Measurements from ENCODE around the gene ARFGEF3. TPM values are rescaled to one million over a fixed set of nuclear protein-coding genes. Genes with fewer than 3 reads are reported as not detected.

The ARFGEF3 gene
- total and polyA plus RNA-seq, 2 experiments from 2014 or later = 5.8 to 24.6 TPM

- no peaks in the 10 kb centered on the region for H3K4me1 ChIP-seq (ENCODE audit: insufficient read depth)
- Mint-ChIP-seq H3K4me1 (peaks cover 4% of the 10 kb centered on the region; the same call in 2 of the 3 replicates), H3K27me3 (ENCODE audit: insufficient read depth, low read depth, poor library complexity) (peaks cover 4% of the 10 kb centered on the region), H3K27ac (no peak overlapping the region), H3K4me3 (no peak overlapping the region), H3K36me3 (ENCODE audit: low read depth) (peaks cover 20% of the 10 kb centered on the region), H3K9me3 (no peaks in the 10 kb centered on the region)
- no peaks in the 10 kb centered on the region for H3K9me2 ChIP-seq (ENCODE audit: insufficient read depth)
- H3K27me3 ChIP-seq (ENCODE audit: insufficient read depth) = no peaks in the 10 kb centered on the region
- H3F3A ChIP-seq (replicated peaks; ENCODE audit: low read depth) = no peaks in the 10 kb centered on the region
- H3K4me3 ChIP-seq = no peak overlapping the region
- no peak overlapping the region for H2AFZ ChIP-seq
- H3K4me2 ChIP-seq = no peak overlapping the region
- DNase-seq (ENCODE audit: low spot score) = peak; percentile 40
- peak; percentile 64 for ATAC-seq
- no peak for TF ChIP-seq ETS1 (IDR thresholded peaks at IDR 0.05)
- no peak for TF ChIP-seq NANOG (IDR thresholded peaks at IDR 0.05; ENCODE audit: borderline replicate concordance)
- no peak for TF ChIP-seq ZNF331 (CRISPR knock-in tag; IDR thresholded peaks at IDR 0.05; ENCODE audit: low read depth)
- TF ChIP-seq EZH2phosphoT487 (IDR thresholded peaks at IDR 0.05; ENCODE audit: unreplicated experiment) = no peak
- peak; percentile 51 to 64 for TF ChIP-seq CTCF (conservative IDR thresholded peaks at IDR 0.05; ENCODE audit: low read depth in 2 of 2)
- no peaks in the 10 kb centered on the region; the same call in 1 of the 2 replicates for H4K20me1 ChIP-seq (replicated peaks; ENCODE audit: insufficient read depth)
- H3K36me3 ChIP-seq (ENCODE audit: insufficient read depth) = no peaks in the 10 kb centered on the region; the same call in 1 of the 2 replicates
- H3K79me2 ChIP-seq (replicated peaks; ENCODE audit: insufficient read depth) = no peaks in the 10 kb centered on the region
- no peak overlapping the region for H3K27ac ChIP-seq (ENCODE audit: low read depth)
These were observed 124.1 kb downstream of the ARFGEF3 start for GRCh38 chr6:138285800-138286199.

GRCh38 chr6:138286698-138287097 is 125.0 kb downstream of the ARFGEF3 start:
- Histone ChIP-seq H3K79me2 (replicated peaks; ENCODE audit: insufficient read depth) (no peaks in the 10 kb centered on the region), H3K4me3 (no peak overlapping the region), H3K4me1 (ENCODE audit: insufficient read depth) (no peaks in the 10 kb centered on the region), H4K20me1 (replicated peaks; ENCODE audit: insufficient read depth) (no peaks in the 10 kb centered on the region; the same call in 1 of the 2 replicates), H3K27ac (ENCODE audit: low read depth) (no peak overlapping the region), H3K9me2 (ENCODE audit: insufficient read depth) (no peaks in the 10 kb centered on the region), H3K36me3 (ENCODE audit: insufficient read depth) (no peaks in the 10 kb centered on the region; the same call in 1 of the 2 replicates), H3F3A (replicated peaks; ENCODE audit: low read depth) (no peaks in the 10 kb centered on the region), H2AFZ (no peak overlapping the region), H3K27me3 (ENCODE audit: insufficient read depth) (no peaks in the 10 kb centered on the region), H3K4me2 (no peak overlapping the region)
- ATAC-seq (no peak), DNase-seq (ENCODE audit: low spot score) (no peak)
- TF ChIP-seq EZH2 (IDR thresholded peaks at IDR 0.05; ENCODE audit: low read depth, unreplicated experiment) (no peak), JUNB (IDR thresholded peaks at IDR 0.05; ENCODE audit: unreplicated experiment) (no peak), REST (IDR thresholded peaks at IDR 0.05; ENCODE audit: unreplicated experiment) (no peak), EZH2phosphoT487 (IDR thresholded peaks at IDR 0.05; ENCODE audit: unreplicated experiment) (no peak), ZNF331 (CRISPR knock-in tag; IDR thresholded peaks at IDR 0.05; ENCODE audit: low read depth) (no peak), ETS1 (IDR thresholded peaks at IDR 0.05) (no peak), CTCF (conservative IDR thresholded peaks at IDR 0.05; ENCODE audit: low read depth in 2 of 2) (no peak), NANOG (IDR thresholded peaks at IDR 0.05; ENCODE audit: borderline replicate concordance) (no peak), POLR2AphosphoS5 (IDR thresholded peaks at IDR 0.05; ENCODE audit: low read depth) (no peak)
- Mint-ChIP-seq H3K27me3 (ENCODE audit: insufficient read depth, low read depth, poor library complexity) (peaks cover 4% of the 10 kb centered on the region), H3K9me3 (no peaks in the 10 kb centered on the region), H3K36me3 (ENCODE audit: low read depth) (peaks cover 20% of the 10 kb centered on the region), H3K4me3 (no peak overlapping the region), H3K27ac (no peak overlapping the region), H3K4me1 (peaks cover 12% of the 10 kb centered on the region)
